ENCODE measurements around the gene TRAF5. TPM values are rescaled to one million over a fixed set of nuclear protein-coding genes. Genes with fewer than 3 reads are reported as not detected.

The TRAF5 gene
- total RNA-seq, 1 donor from 2014 or later = 17.9 TPM

DNA sequence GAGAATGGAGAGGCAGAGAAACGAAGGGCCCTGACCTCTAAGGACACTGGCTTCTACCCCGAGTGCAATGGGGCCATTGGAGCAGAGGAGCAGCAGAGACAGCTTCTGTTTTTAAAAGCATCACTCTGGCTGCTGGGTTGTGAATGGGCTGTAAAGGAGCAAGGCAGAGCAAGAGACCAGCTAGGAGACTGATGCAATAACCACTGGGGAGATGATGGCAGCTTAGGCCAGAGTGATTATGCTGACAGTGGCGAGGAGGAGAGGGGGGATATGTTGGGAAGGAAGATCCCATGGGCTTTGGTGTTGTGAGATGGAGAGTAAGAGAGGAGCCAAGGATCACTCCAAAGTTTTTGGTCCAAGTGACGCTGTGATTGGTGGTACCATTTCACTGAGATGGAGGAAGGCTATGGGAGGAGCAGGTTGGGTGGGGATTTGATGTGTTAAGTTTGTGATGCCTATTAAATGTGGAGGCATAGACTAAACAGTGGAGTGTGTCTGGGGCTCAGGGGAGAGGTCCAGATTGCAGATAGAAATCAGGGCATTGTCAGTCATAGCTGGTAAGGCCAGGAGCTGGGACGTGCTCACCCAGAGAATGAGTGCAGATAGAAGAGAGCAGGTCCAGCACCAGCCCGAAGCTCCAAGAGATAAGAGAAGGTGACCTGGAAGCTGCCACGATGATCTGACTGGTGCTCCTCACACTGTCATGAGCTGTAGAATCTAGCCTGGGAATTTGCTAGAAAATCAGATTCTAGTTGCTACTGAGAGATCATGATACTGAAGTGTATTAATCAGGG, 11.0 kb downstream of the TRAF5 start:
- H3K9me3 Mint-ChIP-seq = no peaks in the 10 kb centered on the region
- H3K27ac Mint-ChIP-seq = peak overlapping the region; percentile 8
- DNase-seq (ENCODE audit: extremely low spot score, unreplicated experiment) = no peak
- H3K4me1 Mint-ChIP-seq (ENCODE audit: unreplicated experiment) = peaks cover 14% of the 10 kb centered on the region
- TF ChIP-seq, protein P1, sequence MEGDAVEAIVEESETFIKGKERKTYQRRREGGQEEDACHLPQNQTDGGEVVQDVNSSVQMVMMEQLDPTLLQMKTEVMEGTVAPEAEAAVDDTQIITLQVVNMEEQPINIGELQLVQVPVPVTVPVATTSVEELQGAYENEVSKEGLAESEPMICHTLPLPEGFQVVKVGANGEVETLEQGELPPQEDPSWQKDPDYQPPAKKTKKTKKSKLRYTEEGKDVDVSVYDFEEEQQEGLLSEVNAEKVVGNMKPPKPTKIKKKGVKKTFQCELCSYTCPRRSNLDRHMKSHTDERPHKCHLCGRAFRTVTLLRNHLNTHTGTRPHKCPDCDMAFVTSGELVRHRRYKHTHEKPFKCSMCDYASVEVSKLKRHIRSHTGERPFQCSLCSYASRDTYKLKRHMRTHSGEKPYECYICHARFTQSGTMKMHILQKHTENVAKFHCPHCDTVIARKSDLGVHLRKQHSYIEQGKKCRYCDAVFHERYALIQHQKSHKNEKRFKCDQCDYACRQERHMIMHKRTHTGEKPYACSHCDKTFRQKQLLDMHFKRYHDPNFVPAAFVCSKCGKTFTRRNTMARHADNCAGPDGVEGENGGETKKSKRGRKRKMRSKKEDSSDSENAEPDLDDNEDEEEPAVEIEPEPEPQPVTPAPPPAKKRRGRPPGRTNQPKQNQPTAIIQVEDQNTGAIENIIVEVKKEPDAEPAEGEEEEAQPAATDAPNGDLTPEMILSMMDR (conservative IDR thresholded peaks at IDR 0.05) = no peak
- no peaks in the 10 kb centered on the region for H3K36me3 Mint-ChIP-seq
- no peaks in the 10 kb centered on the region for H3K27me3 Mint-ChIP-seq
- H3K4me3 Mint-ChIP-seq = no peak overlapping the region

DNA sequence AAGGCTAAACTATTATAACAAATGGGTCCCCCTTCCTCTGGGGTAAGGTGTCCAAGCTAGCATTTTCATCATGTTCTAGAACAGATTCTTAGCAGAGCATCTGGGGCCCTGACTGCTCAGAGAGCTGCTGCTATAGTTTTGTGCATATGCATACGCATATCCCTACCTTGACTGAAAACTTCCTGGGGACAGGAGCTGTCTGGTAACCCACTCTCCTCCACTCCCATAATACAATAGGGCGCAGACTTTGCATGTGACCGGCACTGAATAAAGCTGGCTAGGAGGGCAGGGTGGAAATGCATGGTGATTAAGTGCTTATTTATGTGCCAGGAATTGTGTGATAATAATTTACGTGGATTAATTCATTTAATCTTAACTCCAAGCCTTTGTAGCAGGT, 11.6 kb downstream of the TRAF5 start:
- H3K4me1 Mint-ChIP-seq (ENCODE audit: unreplicated experiment) = peaks cover 10% of the 10 kb centered on the region
- H3K4me3 Mint-ChIP-seq = no peak overlapping the region
- H3K27me3 Mint-ChIP-seq = no peaks in the 10 kb centered on the region
- H3K36me3 Mint-ChIP-seq = no peaks in the 10 kb centered on the region
- H3K9me3 Mint-ChIP-seq = no peaks in the 10 kb centered on the region
- H3K27ac Mint-ChIP-seq = no peak overlapping the region
- TF ChIP-seq, protein P1 (conservative IDR thresholded peaks at IDR 0.05) = no peak
- DNase-seq (ENCODE audit: extremely low spot score, unreplicated experiment) = no peak

GRCh38 chr1:211339631-211340041, 13.0 kb downstream of the TRAF5 start:
- H3K4me3 Mint-ChIP-seq = no peak overlapping the region
- H3K9me3 Mint-ChIP-seq = no peaks in the 10 kb centered on the region
- no peak overlapping the region for H3K27ac Mint-ChIP-seq
- TF ChIP-seq, protein P1 (conservative IDR thresholded peaks at IDR 0.05) = no peak
- H3K27me3 Mint-ChIP-seq = no peaks in the 10 kb centered on the region
- H3K4me1 Mint-ChIP-seq (ENCODE audit: unreplicated experiment) = peaks cover 10% of the 10 kb centered on the region
- H3K36me3 Mint-ChIP-seq = peaks cover 3% of the 10 kb centered on the region
- no peak for DNase-seq (ENCODE audit: extremely low spot score, unreplicated experiment)

DNA sequence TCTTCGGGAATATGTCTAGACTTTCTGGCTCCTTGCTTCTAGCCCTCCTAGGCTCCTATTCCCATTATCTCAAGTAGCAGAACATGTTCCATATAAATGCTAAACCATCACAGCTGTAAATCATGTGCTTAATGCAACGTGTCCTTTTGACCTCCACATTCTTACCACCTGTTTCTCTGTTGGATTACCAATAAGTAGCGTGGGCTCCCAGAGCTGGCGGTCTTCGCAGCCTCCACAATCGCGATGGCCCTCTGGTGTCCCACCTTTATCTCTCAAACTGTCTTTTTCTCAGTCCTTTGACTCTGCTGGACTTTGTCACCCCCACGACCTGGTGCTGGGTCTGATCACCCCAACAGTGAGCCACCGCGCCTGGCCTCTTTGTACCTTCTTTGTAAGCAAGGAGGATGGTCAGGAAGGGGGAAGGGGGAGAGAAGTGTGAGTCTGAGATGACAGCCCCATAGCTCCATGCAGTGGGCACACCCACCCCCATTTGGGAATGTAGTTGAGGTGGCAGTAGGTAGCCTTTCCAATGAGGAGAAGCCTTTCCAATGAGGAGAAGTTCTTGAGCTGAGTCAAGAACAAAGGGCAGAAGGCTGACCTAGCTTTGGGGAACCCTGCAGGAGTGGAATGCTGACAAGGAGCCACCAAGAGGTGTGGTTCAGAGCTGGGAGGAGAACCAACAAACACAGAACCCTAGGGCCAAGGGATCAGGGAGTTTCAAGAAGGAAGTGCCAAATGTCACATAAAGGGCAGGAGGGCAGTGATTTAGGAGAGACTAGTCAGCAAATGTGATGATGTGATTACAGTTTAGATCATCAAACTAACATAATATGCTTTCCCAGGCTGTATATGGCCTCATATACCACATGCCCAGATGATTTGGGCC, 14.2 kb downstream of the TRAF5 start:
- DNase-seq (ENCODE audit: extremely low spot score, unreplicated experiment) = no peak
- TF ChIP-seq, protein P1 (conservative IDR thresholded peaks at IDR 0.05) = no peak
- Mint-ChIP-seq H3K36me3 (peaks cover 5% of the 10 kb centered on the region), H3K4me3 (no peak overlapping the region), H3K27me3 (no peaks in the 10 kb centered on the region), H3K27ac (peak overlapping the region; percentile 41), H3K4me1 (ENCODE audit: unreplicated experiment) (peaks cover 11% of the 10 kb centered on the region), H3K9me3 (no peaks in the 10 kb centered on the region)

GRCh38 chr1:211341999-211342398, 15.4 kb downstream of the TRAF5 start:
- Mint-ChIP-seq H3K27me3 (no peaks in the 10 kb centered on the region), H3K27ac (no peak overlapping the region), H3K4me1 (ENCODE audit: unreplicated experiment) (peaks cover 10% of the 10 kb centered on the region), H3K9me3 (no peaks in the 10 kb centered on the region), H3K4me3 (no peak overlapping the region), H3K36me3 (peaks cover 6% of the 10 kb centered on the region)
- TF ChIP-seq, protein P1 (conservative IDR thresholded peaks at IDR 0.05) = no peak
- DNase-seq (ENCODE audit: extremely low spot score, unreplicated experiment) = no peak
